ENCODE data around the gene TAF3.
"Not testable (repeated sequence)": the region's sequence is repeated elsewhere in the genome, so short reads cannot be mapped to it uniquely, and the experiment has no call there.

Gene TAF3

DNA sequence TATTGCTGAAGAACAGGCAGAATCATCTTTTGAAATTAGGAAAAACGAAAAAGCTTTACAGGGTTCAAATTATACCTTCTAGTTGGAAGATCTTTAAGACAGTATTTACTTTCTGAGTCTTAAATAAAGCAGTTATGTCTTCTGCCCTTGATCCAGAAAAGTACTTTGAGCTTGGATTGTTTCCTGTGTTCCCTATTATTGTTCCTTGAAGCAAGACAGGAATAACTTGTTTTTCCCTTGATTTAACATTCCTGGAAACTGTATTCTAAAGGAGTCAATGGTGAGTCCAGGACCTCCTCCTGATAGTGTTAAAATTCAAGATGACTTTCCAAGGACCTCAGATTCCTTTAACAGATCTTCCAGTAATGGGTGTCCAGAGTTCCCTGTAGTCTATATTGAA is 161.9 kb downstream of the TAF3 start:
- DNase-seq = no peak

DNA sequence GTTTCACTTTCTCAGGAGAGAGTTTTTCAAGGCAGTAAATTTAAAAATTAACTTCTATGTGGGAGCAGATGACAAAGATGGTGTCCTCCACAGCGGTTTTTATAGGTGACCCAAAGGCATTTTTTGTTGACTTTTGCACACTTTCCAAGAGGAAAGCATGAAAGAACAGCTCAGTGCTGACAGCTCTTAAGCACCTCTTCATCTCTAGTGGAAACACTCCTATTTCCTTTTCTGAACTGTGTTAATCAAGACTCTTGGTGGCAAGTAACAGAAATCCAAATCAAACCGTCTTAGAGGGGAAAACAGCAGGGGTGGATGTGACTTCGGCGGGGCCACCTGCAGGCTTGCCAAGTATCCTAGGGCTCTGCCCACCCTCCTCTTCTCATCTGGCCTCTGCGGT is 164.4 kb downstream of the TAF3 start:
- no peak for DNase-seq

DNA sequence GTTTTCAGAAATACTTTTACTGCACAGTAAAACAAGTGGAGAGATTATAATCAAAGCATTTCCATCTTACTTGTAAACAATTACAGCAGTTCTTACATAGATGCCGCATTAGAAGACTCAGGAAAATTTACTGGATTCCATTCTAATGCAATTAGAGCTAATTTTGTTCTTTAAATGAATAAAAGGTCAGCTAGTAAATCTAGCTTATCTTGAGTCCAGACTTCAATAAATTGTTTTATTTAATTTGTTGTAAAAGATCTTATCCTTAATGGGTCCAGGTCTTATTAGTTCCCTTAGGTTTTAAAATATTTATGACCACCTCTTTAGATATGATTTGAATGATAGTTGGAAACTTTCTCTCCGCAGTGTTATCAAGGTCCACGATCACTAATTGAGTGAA is 166.0 kb downstream of the TAF3 start:
- DNase-seq = no peak

DNA sequence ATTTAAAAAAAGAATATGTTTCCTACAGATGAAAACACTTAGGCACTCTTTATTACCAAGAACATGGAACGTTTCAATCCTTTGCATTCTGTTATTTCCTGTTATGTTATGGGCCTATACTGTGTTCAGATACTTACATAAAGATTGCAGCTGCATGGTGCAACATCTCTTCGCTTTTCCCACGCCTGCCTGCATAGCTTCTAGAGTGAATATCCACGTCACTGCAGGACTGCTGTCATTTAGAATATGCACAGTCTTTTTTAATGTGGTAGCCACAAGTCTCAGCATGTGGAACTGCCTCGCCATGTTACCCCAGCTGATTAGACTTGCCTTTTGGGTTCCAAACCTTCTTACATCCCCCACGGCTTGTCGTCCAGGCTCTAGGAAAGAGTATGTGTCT is 166.6 kb downstream of the TAF3 start:
- DNase-seq = no peak

DNA sequence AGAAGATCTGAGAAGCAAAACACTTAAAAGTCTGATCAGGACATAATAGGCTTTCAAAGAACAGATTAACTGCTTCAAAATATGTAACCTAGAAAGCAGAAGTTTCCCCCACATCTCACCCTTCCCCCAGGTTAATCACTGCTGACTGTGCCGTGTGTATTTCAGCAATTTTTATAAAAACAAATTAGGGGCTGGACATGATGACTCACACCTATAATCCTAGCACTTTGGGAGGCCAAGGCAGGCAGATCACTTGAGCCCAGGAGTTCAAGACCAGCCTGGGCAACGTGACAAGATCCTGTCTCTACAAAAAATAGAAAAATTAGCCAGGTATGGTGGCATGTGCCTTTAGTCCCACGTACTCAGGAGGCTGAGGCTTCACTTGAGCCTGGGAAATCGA is 168.5 kb downstream of the TAF3 start:
- no peak for DNase-seq

DNA sequence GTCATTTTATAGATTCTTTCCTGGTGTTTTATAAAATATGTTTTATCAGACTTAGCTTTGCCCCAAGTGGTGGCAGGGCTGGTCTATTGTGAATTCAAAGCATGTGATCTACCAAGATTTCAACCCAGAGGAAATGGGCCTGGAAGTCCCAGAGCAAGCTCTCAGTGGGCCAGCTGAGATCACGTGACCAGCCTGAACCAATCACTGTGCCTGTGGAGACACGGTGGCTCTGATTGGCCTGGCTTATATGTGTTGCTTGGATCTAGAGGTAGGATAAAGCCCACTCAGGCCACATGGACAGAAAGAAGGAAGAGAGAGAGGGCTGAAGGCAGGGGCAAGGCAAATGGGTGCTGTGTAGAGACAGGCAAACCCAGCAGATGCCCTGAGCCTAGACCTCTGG is 170.7 kb downstream of the TAF3 start:
- DNase-seq = no peak

DNA sequence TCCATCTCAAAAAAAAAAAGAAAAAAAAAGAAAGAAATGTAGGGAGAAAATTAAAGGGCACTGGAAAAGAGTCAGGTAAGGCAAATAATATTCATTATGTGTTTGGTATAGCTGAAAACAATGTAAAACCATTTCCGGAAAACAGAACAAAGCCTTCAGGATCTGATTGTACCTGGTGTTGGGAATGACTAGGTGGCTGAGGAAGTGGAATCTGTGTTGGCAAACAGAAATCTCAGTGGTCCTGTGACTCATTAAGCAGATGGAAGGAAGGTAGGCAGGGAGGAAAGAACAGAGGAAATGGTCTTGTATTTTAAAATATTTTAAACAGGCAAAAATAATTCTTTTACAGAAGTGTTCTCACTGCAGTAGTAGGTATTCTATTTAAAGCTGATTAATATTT is 180.5 kb downstream of the TAF3 start:
- no peak for DNase-seq

DNA sequence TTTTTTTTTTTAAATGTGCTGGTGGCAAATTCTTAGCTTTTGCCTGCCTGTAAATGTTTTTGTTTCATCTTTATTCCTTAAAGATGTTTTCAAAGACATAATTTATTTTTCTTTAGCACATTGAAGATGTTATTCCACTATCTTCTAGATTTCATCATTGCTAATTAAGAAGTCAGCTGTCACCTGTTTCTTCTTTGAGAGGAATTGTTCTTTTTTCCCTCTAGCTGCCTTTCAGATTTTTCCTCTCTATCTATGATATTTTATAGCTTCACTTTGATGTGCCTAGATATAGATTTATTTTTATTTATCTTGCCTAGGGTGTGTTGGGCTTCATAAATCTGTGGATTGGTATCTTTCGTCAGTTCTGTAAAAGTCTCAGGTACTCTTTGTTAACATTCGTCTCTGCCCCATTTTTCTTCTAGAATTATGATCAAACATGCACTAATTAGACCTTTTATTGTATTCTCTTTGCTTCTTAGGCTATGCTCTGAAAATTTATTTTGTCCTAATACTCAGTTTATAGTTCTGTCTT is 186.2 kb downstream of the TAF3 start:
- no peak for DNase-seq

DNA sequence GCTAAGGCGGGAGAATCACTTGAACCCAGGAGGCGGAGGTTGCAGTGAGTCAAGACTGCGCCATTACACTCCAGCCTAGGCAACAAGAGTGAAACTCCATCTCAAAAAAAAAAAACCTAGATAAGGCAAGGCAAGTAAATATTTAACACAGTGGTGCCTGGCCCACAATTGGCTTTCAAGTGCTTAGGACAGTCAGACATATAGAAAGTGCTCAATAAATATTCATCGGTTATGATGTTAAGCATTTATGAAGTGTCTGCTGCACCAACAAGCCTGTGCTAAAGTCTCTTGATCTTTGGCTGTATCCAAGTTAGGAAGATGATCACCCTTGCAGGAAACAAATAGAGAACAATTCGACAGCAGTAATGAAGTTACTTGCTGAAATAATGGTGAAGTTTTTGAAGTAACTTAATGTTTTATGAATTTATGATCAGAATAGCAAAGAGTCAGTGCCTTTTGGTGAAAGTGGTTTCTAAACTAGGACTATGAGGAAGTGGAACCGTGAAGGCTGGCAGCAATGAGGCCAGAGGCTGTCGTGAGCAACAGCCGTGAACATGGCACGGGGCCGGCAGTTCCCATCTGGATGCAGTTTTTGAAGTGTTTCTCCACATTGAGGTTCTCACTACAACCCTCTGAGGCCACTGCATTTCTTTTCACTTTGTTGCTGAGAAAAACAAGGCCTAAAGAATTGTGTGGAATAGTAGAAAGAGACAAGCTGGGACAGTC is 188.1 kb downstream of the TAF3 start:
- no peak for DNase-seq

DNA sequence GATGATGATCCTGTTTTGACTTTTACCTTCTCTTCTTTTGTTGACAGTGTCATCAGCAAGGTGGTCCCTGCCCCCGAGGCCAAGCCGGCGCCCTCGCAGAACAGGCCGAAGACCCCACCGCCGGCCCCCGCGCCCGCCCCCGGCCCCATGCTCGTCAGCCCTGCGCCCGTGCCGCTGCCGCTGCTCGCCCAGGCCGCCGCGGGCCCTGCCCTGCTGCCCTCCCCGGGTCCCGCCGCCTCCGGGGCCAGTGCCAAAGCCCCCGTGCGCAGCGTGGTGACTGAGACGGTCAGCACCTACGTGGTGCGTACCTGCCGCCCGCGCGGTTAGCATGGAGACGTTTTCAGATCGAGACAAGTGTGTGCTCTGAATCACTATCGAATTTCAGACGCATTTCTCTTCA is 190.7 kb downstream of the TAF3 start:
- no peak for DNase-seq

DNA sequence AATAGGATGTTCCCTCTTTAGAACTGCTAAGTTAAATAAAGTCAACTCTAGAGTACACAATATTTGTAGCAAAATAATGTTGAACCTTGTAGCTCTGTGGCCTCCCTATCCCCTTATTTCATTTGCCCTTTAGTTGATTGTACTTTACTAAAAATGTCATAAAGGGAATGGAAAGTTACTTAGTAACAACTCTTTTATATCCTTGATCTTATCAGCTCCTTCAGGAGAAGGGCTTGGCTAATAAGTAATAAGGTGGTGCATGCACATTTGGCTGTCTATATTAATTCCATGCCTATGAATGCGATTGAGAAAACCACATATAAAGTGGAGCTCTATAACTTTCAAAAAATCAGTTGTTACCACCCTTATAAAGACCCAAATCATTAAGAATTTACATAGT is 194.7 kb downstream of the TAF3 start:
- no peak for DNase-seq

DNA sequence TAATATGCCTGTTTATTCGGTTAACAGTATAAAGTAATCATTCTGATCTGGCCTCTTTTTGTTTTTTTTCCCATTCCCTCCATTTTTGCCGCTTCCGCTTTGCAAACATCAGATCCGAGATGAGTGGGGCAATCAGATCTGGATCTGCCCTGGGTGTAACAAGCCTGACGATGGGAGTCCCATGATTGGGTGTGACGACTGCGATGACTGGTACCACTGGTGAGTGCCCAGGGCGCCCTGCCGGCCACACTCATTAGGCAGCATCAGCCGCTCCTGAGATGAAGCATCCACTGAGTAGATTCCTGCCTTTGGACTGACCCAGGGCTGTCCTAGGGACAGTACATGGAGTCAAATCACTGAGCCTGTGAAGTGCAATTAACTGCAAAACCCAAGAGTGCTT is 195.3 kb downstream of the TAF3 start:
- DNase-seq = no peak

DNA sequence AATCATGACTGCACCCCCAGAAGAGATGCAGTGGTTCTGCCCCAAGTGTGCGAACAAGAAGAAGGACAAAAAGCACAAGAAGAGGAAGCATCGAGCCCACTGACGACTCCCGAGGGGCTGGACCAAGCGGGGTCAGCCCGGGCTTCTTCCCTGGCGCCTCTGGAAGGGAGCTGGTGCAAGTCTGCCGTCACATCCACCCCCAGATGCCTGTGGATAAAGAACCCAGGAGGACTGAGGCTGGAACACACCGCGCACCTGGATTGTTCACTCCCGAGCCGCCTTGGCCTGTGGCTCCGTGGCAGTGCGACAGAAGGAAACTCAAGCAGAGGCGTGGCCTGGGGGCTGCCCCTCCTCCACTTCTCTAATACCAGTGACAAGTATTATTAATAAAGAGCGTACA is 196.3 kb downstream of the TAF3 start:
- DNase-seq = no peak

DNA sequence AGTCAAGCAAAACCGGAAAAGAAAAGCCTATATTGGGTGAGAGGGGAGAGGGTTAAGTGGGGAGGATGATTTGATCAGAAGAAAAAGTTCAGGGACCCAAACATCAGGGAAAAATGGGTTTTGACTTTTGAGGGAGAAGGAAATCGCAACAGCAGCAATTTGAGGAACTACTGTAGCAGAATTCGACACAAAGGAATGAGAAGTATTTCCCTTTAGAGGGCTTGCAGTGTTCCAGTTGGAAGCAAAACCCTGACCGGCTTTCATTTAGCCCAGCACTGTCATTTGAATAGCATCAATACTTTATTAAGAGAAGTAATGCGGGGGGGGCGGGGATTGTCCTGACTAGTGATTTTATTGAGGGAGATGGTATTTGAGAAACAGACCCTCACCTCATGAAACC is 199.0 kb downstream of the TAF3 start:
- DNase-seq = no peak

DNA sequence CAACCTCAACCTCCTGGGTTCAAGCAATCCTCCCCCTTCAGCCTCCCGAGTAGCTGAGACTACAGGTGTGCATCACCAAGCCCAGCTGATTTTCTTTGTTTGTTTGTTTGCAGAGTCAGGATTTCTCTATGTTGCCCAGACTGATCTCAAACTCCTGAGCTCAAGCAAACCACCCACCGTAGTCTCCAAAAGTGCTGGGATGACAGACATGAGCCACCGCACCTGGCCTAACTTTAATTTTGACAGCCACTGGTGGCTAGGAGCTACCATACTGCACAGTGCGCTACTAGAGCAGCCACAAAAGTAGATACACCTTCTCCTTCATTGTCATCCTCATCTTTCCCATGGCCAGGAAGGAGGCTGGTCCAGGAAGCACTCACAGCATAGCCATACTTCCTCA is 205.0 kb downstream of the TAF3 start:
- no peak for DNase-seq

DNA sequence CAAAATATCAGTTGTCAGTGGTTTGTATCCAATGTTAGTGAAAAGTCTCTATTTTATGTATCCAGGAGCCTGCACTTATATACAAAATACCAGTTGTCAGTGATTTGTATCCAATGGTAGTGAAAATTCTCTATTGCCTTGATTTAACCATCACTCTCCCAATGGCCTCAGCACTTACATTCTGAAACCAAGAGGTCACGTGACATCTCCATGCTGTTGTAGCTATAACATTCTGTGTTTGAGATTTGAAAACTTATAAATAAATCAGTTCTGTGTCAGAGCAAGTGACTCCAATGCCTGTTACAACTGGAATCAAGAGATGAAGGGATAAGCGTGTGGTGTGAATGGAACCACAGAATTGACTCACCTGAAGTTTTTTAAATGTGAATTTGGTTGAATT is 205.5 kb downstream of the TAF3 start:
- DNase-seq = no peak

DNA sequence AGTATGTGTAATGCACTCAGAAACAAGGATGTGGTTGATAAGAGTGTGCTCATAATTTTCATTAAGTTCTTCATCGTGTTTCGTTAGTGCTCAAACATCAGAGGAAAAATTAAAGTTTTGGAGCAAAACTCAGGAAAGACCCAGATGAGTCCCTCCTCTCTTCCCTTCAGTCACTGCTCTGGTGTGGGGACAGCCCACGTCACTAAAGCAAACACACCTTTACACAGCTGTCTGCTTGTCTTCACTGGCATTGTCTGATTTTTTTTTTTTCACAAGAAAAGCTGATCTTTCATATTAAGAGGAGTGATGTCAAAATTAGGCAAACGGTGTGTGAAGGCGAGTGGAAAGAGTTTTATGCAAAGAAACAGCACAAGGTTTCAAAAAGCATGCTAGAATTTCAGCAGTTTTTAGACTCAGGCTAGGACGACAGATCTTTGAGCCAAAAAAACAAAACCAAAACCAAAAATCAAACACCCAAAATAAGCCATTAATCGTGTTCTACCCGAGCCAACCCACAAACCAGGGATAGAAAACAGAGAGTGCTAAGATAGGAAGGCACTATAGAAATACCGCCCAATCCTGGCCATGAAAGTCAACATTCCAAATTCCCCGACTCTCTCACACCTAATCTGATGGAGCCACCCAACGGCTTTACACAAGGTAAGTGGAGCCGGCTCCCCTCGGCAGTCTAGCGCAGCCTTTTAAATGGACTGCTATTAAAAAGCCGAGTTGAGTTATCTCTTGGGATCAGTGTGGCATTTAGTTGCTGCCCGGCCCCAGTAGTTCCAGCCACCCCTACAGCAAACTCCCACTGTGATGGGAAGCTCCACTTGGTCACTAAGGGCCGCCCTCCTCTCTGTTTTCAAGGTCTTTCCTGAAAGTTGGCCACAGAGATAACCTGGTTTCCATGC is 208.3 kb downstream of the TAF3 start:
- DNase-seq = no peak

DNA sequence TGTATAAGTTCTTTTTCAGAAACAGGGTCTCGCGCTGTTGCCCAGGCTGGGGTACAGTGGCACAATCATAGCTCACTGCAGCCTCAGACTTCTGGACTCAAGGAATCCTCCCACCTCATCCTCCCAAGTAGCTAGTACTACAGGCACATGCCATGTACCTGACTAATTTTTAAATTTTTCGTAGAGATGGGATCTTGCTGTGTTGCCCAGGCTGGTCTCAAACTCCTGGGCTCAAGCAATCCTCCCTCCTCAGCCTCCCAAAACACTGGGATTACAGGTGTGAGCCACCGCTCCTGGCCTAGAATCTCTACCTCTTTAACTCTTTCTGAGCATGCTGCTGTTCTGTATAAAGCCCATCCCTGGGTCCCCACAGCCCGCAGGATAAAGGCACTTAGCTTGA is 212.9 kb downstream of the TAF3 start:
- not testable (repeated sequence) for DNase-seq

DNA sequence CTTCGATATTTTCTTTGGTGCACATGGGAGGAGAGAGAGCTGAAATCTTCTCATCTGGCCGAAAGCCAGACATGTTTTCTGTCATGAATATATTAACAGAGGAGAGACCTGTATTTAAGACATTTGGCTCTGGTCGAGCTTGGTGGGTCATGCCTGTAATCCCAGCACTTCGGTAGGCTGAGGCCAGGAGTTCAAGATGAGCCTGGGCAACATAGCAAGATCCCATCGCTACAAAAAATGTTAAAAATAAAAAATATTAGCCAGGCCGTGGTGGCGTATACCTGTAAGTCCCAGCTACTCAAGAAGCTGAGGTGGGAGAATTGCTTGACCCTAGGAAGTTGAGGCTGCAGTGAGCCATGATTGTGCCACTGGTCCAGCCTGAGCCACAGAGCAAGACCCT is 214.3 kb downstream of the TAF3 start:
- no peak for DNase-seq

DNA sequence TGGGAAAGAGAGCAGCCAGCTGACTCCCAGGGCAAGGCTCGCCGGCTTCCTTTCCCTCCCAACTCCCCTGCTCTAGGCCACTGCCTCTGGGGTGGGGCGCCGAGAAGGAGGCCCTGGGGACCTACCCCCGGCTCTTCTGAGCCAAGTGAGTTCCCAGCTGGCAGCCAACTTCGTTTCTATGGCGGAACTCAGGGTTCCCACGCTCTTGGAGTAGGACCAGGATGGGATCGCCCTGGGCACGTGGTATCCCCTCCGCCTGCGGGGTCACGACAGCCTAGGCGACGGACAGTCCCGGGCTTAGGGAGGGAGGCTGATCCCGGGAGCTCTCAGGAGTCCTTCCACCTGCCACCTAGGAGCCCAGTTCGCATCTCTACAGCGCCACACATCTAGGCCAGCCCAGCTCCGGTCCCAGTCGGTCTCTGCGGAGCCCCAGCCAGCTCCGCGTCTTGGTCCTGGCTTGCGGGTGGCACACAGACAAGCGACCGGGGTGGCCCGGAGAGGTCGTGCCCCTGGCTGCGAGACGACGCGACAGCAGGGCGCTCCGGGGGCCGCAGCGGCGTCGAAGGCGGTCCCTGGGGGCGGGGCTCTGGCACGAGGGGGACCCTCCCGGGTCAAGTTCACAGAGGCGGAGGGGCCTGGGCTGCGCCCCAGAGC is 215.6 kb downstream of the TAF3 start:
- DNase-seq = no peak

DNA sequence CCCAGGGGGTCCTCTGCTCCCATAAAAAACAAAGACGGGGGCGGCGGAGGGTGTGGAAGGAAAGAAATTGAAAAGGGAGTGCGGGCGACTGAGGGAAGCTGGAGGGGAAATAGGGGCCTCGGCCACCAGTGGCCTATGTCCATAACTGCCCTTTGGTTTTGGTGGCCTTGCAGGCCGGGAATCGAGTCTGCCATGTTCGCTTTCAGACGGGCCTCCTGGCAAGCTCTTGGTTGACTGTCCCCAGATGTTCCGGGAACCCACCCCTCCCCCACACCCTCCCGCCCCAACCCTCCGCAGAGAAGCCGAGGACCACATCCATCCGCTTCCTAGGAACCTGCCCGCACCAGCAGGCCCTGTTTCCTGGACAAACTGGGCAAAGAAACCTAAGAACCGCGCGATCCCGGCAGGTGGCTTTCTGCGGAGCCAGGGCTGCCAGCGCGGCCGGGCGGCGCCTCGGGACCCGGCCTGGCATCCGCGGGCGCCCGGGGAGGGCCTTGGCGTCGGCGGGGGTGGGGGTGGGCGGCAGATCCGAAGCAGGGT is 216.2 kb downstream of the TAF3 start:
- no peak for DNase-seq

DNA sequence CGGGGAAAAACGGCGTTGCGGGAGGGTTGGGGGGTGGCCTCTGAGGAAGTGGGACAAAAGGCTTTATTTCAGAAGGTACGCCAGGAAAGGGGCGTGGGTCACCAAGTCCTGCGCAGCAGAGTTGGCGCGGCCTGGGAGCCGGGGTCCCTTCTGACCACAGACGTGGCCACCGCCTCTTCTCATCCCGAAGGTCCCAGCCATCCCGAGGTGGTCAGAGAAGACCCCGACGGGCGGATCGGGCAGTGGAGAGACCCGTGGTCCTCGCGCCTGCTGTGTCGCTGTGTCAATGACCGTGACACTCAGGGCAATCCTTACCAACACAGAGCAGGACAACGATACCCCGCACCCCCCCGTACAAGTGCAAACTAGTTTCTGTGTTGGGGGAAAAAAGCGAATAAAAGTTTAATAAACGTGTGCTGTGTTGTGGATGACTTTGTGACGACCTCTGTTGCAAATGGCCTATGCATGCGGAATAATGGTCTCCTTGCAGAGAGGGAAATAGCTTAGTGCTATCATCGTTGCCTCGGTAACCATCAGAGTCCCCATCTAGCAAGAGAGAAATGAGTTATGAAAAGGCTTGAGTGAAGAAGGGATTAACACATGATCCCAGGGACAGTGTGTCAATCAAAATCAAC is 216.8 kb downstream of the TAF3 start:
- DNase-seq = no peak
